ENCODE results near the gene CHD5. TPM values are rescaled to one million over a fixed set of nuclear protein-coding genes. Genes with fewer than 3 reads are reported as not detected.
A peak's percentile ranks its signal among the peaks of the same experiment; 100 is the strongest.

Gene CHD5
- total and polyA plus RNA-seq, 2 of the 13 experiments (the other 11 are each of a cell fraction or from before 2014, with no cell fraction given): 0.02 to 0.21 TPM

DNA sequence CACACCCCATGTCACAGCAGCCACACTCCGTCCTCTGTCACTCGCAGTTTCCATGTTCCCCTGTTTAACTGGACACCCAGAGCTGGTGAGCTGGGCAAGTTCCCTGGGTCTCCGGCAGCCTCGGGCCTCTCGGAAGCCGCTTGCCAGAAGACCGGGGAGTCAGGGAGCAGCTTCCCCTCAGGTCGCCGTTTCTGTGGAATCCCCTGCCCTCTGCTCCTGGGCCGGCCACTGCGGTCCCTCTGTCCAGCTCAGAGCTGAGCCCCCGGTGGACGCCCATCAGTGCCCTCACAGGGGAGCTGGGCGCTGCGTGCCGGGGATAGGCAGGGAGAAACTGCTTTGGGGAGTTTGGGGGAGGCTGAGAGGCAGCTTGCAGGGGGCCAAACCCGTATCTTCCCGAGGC is 96.7 kb downstream of the CHD5 start (continued):
- TF ChIP-seq, protein P1, sequence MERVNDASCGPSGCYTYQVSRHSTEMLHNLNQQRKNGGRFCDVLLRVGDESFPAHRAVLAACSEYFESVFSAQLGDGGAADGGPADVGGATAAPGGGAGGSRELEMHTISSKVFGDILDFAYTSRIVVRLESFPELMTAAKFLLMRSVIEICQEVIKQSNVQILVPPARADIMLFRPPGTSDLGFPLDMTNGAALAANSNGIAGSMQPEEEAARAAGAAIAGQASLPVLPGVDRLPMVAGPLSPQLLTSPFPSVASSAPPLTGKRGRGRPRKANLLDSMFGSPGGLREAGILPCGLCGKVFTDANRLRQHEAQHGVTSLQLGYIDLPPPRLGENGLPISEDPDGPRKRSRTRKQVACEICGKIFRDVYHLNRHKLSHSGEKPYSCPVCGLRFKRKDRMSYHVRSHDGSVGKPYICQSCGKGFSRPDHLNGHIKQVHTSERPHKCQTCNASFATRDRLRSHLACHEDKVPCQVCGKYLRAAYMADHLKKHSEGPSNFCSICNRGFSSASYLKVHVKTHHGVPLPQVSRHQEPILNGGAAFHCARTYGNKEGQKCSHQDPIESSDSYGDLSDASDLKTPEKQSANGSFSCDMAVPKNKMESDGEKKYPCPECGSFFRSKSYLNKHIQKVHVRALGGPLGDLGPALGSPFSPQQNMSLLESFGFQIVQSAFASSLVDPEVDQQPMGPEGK (CRISPR knock-in tag; IDR thresholded peaks at IDR 0.05): no peak
- TF ChIP-seq ELF1 (CRISPR knock-in tag; IDR thresholded peaks at IDR 0.05): no peak

DNA sequence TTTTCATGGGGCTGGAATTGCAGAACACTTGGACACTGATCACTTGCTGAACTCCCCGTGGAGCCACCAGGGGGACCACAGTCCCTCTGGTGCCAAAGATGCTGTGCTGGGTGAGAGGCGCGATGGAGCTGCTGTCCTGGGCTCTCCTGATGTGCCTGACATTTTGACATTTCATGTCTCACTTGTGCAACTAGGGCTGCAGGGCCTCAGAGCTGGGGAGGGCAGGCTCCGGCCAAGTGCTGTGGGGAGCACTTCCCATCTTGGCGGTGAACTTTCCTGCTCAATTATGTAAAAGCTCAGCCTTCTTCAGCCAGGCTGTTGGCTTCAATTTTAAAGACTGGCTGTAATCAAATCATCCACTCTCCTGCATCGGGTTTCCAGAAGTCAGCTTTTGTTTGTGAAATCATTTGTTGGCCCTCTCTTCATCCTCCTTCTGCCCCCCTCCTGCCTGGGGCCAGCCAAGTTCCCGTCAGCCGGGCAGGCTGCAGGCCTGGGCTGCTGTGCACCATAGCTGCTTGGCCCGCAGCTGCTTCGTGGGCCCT is 97.6 kb downstream of the CHD5 start:
- peaks cover 0 to 3% of the 10 kb centered on the region in 2 experiments; a peak in 1 of 5 replicates for H3K27me3 ChIP-seq (ENCODE audit: control insufficient read depth in 1 of 2, insufficient read depth in 2 of 2, low read length in 2 of 2)
- H4K20me1 ChIP-seq (ENCODE audit: insufficient read depth, low read length): no peaks in the 10 kb centered on the region
- DNase-seq (ENCODE audit: low spot score) (peak; percentile 44), FAIRE-seq (peak; percentile 82), ATAC-seq (peak; percentile 83)
- H3K9ac ChIP-seq (ENCODE audit: insufficient read depth, low read depth, low read length): no peak overlapping the region
- no peaks in the 10 kb centered on the region for H3K36me3 ChIP-seq (replicated peaks in 1 of 2; ENCODE audit: control insufficient read depth in 1 of 2, insufficient read depth in 2 of 2, low read length in 2 of 2)
- no peak overlapping the region for H2AFZ ChIP-seq (ENCODE audit: low read length)
- H3K79me2 ChIP-seq (ENCODE audit: insufficient read depth, low read length): no peaks in the 10 kb centered on the region
- H3K4me3 ChIP-seq (replicated peaks in 1 of 3; ENCODE audit: insufficient read depth in 1 of 3, low read depth in 2 of 3, low read length in 3 of 3): no peak overlapping the region
- peak overlapping the region; percentile 8; the same call in 1 of the 2 replicates for H3K4me2 ChIP-seq (ENCODE audit: low read depth, low read length)
- WGBS (ENCODE audit: low lambda C conversion rate): 52% methylated on average over 5 of the region's 10 CpGs
- no TSS peak for BruUV-seq (replicated peaks)
- TF ChIP-seq ZNF768 (CRISPR knock-in tag; IDR thresholded peaks at IDR 0.05): peak; percentile 63; the same call in 1 of the 2 replicates
- TF ChIP-seq, protein P2, sequence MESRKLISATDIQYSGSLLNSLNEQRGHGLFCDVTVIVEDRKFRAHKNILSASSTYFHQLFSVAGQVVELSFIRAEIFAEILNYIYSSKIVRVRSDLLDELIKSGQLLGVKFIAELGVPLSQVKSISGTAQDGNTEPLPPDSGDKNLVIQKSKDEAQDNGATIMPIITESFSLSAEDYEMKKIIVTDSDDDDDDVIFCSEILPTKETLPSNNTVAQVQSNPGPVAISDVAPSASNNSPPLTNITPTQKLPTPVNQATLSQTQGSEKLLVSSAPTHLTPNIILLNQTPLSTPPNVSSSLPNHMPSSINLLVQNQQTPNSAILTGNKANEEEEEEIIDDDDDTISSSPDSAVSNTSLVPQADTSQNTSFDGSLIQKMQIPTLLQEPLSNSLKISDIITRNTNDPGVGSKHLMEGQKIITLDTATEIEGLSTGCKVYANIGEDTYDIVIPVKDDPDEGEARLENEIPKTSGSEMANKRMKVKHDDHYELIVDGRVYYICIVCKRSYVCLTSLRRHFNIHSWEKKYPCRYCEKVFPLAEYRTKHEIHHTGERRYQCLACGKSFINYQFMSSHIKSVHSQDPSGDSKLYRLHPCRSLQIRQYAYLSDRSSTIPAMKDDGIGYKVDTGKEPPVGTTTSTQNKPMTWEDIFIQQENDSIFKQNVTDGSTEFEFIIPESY (CRISPR knock-in tag; IDR thresholded peaks at IDR 0.05): 0 out of 2 replicates have a peak, but pooled peaks have one; percentile 32
- peak; percentile 54 for TF ChIP-seq CTCF (CRISPR knock-in tag; IDR thresholded peaks at IDR 0.05)
- peak; percentile 45 for TF ChIP-seq STAG1 (CRISPR knock-in tag; IDR thresholded peaks at IDR 0.05)
- no peak for TF ChIP-seq RORA (CRISPR knock-in tag; IDR thresholded peaks at IDR 0.05)
- no peak for TF ChIP-seq EP300 (IDR thresholded peaks at IDR 0.05; ENCODE audit: low read depth in 2 of 2, low read length in 2 of 2)
- no peak for TF ChIP-seq EP300 (CRISPR knock-in tag; IDR thresholded peaks at IDR 0.05; ENCODE audit: borderline replicate concordance)
- 0 out of 2 replicates have a peak, but pooled peaks have one; percentile 2 for TF ChIP-seq CEBPB (IDR thresholded peaks at IDR 0.05; ENCODE audit: borderline replicate concordance, low read depth, low read length)
- TF ChIP-seq HNF4A (CRISPR knock-in tag; IDR thresholded peaks at IDR 0.05): peak; percentile 6; the same call in 1 of the 2 replicates
- TF ChIP-seq XRCC5 (optimal IDR thresholded peaks at IDR 0.05; ENCODE audit: low read length): peak; percentile 22
- intact Hi-C loops (cut with micrococcal nuclease; ENCODE audit: unreplicated experiment): no loop called here
- ChIA-PET POLR2A (no interaction called here), CTCF (ENCODE audit: low intra/inter-chr PET ratio, low total read pairs) (no interaction called here)
- no peak overlapping the region for H3K27ac ChIP-seq (ENCODE audit: extremely low read length, insufficient read depth, low read length)
- in situ Hi-C loops (cut with HindIII; ENCODE audit: extremely low pct_ligation_motif_present, low pct_unique_long_range_greater_than_20kb): no loop called here
- no peaks in the 10 kb centered on the region for H3K9me3 ChIP-seq (ENCODE audit: low read length)
- peaks cover 11% of the 10 kb centered on the region for H3K4me1 ChIP-seq (ENCODE audit: insufficient read depth, low read length)

Data from HepG2 (cell line).